Measurements from ENCODE around the gene NR2E3. TPM values are rescaled to one million over a fixed set of nuclear protein-coding genes. Genes with fewer than 3 reads are reported as not detected.

The NR2E3 gene
- total and polyA plus RNA-seq, 2 of the 13 experiments (the other 11 are each of a cell fraction or from before 2014, with no cell fraction given), result not detected

GRCh38 chr15:71804226-71804625, 6.1 kb upstream of the NR2E3 start (continued):
- TF ChIP-seq ZNF362 (CRISPR knock-in tag; IDR thresholded peaks at IDR 0.05; ENCODE audit: borderline replicate concordance), result no peak
- TF ChIP-seq ZNF687 (CRISPR knock-in tag; IDR thresholded peaks at IDR 0.05), result no peak
- no peak for TF ChIP-seq TCF7L2 (IDR thresholded peaks at IDR 0.05; ENCODE audit: low read depth, low read length)
- no peak for TF ChIP-seq HOXA9 (CRISPR knock-in tag; IDR thresholded peaks at IDR 0.05; ENCODE audit: borderline replicate concordance)
- TF ChIP-seq HNRNPUL1 (IDR thresholded peaks at IDR 0.05; ENCODE audit: low read depth, low read length), result no peak
- TF ChIP-seq ZSCAN29 (CRISPR knock-in tag; conservative IDR thresholded peaks at IDR 0.05), result no peak
- no peak for TF ChIP-seq IRX3 (CRISPR knock-in tag; IDR thresholded peaks at IDR 0.05; ENCODE audit: borderline replicate concordance, low read depth)

Measured in HepG2 (cell line).